NCI-H146 (cell line): ENCODE results near the gene AGMO.
"Not testable (repeated sequence)": the region's sequence is repeated elsewhere in the genome, so short reads cannot be mapped to it uniquely, and the experiment has no call there.

Source experiments
- DNase-seq: peaks from one replicate; lab custom pipeline; 2025; lab: John Stamatoyannopoulos, UW

AGMO gene

DNA sequence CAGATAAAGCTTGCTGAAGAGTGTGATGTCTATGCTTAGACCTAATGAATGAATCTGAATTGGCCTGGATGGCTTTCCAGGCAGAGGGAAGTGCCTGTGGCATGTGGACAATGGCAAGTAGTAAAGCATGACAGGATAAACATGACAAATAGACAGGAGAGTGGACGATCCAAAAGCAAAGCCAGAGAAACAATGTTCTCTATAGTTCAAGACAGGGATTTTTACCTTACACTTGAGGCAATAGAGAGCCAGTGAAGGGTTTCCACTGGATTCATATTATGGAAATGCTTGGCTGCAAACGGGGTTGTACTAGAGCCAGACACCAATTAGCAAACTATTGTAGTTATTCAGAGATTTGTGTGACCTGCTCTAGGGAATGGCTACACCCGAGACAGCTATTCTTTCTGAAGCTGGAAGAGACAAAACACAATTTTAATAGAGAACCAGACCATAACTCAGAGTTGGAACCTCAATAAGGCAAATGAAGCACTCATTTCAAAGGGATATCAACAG lies 2.3 kb downstream of the AGMO start:
- DNase-seq: peak; percentile 64

DNA sequence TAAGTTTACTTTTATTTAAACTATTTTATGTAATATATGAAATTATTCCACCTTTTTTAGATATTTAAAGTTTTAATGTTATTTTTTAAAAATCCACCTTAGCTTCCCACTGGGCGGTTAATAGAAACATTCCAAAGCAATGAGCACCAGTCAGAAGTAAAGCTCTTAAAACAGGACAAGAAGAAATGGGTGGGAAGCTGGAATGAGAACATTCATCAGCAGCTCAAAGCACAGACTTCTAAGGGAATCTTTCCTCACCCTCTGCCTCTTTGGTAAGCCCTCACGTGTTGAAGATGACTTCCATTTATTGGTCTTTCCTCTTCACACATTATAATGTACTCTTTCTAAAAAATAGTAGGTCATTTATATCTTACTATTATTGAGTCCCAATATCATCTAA lies 3.1 kb downstream of the AGMO start:
- peak; percentile 20 for DNase-seq

DNA sequence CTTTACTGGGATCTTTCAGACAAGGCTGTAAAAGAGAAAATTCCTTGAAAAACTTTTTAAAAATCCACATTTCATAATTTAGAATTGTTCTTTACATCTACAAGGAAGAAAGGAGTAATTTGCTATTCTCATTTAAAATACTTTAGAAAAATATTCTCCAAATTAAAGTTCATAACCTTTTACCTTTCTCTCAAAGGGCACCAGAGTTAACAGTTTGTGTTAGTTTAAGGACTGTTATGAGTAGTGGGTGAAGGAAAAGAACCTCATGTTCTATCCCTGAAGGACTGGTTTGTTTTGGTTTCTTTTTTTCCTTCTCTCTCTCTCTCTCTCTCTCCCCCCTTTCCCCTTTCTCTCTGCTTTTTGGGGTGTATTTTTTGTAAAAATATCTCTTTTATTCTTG lies 4.1 kb downstream of the AGMO start:
- DNase-seq: no peak

DNA sequence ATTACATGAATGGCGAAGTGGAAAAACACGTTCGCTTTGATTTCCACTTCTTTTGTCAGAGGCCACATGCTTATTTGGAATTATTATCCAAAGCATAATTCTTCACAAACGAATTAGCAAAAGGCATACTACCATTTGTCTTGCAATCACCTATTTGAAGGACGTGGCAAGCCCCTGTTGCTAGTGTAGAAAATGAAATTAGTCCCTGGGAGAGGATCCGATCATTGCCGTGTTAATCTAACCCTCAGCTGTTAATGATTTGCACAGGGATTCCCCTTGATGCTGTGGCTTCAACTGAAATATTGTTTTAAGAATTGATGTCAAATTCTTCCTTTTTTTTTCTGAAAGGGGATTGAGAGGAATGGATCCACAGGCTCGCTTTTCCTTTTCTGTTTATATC lies 4.6 kb downstream of the AGMO start:
- peak; percentile 68 for DNase-seq

DNA sequence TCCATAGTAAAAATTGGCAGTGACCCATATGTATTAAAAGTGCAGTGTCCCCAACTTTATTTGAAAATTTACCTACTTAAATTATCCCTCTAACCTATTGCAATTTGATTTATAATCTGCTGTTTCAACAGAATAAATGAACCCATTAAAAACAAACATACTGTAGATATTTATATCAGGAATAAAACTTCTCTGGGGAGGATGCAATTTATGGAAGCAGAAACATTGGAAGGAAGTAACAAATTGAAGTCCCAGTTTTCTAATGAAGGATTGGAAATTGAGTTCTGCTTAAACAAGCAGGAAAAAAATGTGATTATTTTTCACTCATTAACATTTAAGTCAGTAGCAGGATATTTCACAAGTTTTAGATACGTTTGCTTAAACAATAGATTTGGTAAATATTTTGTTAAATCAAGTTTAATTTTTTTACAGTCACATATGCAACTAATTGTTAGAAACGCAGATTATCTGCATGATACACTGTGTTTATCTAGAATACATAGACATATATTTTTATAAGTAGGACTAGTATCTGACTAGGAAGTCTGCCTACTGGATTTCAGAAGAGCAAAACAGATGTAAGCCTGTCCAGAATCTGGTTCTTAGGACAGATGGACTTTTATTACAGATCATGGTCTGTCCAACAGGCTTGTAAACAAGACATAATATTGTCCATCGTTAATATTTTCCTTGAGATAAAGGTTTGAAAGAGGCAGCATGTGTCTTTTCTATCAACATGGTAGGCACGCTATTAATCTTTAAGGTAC lies 5.3 kb downstream of the AGMO start:
- DNase-seq: peak; percentile 52

DNA sequence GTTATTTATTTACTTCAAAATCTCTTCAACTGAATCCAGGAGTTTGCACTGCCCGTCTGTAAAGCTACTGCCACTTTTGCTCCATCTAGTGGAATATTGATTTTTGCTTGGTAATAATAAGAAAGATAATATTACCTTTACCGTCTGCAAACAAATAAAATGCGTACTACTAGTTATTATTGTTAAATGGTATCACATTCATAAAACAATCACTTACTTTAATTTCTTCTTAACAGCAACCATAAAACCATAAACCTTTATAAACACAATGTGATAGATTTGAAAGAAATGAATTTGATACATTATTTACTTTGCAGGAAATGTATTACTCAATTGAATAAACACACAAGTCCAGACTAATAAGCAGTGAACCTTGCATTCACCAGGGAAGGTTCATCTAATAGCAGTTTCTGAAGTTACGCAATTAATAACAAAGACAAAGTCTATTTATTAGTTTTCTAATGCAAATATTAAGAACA lies 6.4 kb downstream of the AGMO start:
- DNase-seq: peak; percentile 80

DNA sequence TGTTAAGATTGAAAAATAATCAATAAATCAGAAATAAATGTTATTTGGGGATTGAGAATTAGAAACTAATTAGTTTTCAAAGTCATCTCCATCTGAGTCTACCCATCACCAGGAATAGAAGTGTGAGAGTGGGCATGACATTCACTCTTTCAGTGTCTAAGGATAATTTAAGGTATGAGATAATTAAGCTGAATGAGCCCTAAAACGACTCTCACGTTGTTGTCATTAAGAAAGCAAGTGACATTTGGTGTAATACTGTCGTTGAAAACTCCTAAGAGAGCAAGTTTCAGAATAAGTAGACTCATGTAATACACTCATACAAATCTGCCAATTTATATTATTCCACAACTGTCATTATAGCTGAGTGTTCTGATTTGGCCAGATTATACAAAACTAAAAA lies 7.1 kb downstream of the AGMO start:
- peak; percentile 21 for DNase-seq

DNA sequence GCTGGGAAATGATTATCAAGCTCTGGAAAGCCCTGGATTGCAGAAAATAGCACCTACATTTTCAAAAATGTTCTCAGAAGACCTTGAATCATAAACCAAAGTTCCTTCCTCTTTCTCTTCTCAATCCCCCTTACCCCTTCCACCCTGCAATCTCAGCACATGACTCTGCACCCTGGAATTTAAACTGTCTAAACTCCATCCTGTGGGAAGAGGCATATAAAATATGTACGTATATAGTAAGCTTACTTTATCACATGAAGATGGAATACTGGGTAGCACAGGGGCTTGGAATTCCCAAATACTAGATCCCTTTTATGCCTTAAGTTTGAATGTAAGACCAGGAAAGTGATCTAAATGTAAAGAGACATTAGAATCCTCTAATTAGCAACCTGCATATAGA lies 7.7 kb downstream of the AGMO start:
- DNase-seq: no peak

DNA sequence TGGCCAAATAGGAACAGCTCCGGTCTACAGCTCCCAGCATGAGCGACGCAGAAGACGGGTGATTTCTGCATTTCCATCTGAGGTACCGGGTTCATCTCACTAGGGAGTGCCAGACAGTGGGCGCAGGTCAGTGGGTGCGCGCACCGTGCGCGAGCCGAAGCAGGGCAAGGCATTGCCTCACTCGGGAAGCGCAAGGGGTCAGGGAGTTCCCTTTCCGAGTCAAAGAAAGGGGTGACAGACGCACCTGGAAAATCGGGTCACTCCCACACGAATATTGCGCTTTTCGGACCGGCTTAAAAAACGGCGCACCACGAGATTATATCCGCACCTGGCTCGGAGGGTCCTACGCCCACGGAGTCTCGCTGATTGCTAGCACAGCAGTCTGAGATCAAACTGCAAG lies 14.5 kb downstream of the AGMO start:
- not testable (repeated sequence) for DNase-seq

DNA sequence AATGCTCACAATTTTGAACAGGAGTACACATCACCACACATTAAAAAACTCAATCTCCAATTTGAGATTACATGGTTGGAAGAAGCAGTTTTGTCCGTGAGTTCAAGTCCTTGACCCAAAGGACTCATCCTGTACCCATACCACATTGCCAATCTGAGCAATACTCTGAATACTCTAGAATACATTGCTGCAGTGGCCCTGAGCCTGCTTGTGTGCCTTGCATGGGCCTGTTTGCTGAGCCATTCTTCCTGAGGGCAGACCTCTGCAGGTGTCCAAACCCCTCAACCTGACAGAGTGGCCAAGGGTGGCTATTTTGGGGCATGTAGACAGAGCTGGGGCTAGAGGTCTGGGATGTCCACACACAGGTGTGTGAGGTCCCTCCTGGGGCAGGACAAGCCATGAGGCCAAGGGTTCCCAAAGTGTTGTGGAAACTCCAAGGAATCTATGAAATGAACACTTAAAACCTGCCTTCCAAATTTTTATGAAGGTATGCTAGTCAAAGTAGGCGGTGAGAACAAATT lies 15.5 kb downstream of the AGMO start:
- DNase-seq: no peak

DNA sequence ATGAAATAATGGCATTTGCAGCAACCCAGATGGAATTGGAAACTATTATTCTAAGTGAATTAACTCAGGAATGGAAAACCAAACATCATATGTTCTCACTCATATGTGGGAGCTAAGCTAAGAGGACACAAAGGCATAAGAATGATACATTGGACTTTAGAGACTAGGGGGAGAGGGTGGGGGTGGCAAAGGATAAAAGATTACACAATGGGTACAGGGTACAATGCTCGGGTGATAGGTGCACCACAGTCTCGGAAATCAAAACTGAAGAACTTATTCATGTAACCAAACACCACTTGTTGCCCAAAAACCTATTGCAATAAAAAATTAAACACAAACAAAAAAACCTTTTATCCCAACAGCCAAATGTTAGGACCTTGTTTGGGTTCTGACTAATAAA lies 17.8 kb downstream of the AGMO start:
- no peak for DNase-seq

DNA sequence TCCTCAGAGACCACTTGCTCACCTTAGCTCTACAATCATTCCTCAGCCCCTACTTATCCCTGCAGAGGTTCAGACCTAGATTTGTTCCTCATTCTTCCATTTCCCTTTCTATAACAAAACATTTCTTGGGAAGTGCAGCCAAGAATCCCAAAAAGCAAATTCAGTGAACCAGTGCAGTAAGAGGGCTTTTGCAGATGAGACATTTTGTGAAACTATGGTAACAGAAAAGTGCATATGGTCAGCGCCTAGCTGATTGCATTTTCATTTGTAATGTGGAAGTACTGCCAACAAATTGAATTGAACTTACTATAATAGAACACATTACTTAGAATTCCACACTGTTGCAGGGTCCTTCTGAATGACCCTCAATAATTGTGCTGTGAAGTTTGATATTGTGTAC lies 18.6 kb downstream of the AGMO start:
- DNase-seq: no peak

DNA sequence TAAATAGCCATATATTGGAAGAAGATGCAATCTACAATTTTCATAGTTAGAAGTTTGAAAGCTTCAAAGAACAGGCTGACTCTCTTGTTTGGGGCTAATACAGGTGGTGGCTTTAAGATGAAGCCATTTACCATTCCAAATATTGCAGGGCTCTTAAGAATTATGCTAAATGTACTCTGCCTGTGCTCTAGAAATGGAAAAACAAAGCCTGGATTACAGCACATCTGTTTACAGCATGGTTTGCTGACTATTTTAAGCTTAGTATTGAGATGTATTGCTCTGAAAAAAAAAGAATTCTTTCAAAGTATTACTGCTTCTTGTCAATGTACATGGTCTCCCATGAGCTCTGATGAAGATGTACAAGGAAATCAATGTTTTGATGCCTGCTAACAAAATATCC lies 34.2 kb downstream of the AGMO start:
- no peak for DNase-seq

DNA sequence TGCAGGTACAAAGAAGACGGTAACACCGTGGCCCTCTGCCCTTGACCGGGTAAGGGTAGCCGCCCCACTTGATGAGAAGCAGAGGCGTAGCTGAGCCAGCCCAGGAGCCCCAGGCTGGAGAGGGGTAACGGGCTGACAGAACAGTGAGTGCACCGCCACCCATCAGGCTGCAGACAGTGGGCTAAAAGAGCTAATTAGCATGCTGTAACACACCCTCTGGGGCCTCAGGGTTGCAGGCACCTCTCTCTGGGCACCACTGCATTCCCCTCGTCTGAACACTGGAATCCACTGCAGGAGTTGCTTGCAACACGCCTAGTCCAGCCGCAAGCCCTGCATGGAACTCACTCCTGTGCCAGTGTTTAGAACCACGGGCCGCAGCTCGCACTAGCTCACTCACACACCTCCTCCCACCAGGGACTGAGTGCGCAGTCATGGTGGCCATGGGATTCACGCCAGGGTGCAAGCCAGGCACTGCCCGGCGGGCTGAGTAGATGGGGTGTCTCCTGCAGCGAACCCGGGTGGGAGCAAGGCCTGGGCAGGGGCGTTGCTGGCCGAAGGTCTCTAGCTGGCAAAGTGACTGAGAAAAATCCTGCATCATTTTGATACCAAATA lies 36.1 kb downstream of the AGMO start:
- no peak for DNase-seq

DNA sequence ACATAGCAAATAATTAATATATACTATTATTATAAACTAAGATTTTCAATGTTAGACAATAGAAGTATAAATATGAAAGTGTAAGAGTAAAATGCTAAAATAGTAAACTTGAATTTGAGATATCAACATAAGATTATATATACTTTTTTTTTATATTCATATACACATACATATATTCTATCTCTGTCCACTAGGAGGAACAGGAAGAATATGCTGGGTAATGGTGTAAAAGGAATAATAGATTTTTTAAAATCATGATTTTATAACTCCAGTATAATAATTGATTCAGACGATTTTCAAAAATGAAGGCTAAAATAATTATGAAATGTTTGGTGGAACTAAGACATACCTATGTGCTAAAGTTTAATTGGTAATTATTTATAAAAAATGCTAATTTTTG lies 37.7 kb downstream of the AGMO start:
- DNase-seq: no peak

DNA sequence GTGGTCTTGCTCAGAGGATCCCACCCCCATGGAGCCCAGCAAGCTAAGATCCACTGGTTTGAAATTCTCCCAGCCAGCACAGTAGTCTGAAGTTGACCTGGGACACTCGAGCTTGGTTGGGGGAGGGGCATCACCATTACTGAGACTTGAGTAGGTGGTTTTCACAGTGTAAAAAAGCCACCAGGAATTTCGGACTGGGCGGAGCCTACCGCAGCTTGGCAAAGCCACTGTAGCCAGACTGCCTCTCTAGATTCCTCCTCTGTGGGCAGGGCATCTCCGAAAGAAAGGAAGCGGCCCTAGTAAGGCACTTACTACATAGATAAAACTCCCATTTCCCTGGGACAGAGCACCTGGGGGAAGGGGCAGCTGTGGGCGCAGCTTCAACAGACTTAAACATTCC lies 44.0 kb downstream of the AGMO start:
- not testable (repeated sequence) for DNase-seq

DNA sequence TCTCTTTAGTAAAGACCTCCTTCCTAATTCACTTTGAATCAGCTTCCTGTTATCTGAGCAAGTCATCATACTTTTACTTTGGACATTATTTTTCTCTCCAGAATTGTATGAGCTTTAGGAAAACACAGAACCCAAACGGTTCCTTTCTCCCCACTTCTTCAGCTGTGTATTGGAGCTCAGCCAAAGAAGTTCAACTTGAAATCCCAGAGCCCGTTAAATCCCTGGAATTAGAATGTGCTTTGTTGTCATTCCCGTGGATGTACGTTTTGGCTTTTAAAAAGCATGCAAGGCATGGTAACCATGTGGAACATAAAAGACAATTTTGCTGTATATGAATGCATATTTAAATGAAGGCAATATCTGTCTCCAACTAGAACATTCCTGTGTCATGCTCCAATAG lies 46.6 kb downstream of the AGMO start:
- DNase-seq: no peak

DNA sequence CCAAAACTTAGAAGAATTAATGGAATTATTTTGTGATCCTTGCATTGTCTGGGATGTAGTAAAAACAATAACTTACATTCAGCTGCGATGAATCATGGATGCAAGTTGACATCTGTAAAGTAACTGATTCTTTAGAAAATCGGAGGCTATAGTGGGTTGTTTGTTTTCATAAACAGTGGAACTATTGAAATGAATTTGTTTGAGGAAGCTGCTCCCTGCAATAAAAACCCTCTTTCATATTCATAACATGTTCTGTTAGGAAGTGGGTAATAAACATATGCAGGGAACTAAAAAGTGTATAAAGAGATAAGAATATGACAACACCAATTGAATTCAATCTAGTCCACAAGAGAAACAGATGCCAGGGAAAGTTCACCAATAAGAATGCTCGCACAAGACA lies 53.6 kb downstream of the AGMO start:
- no peak for DNase-seq

DNA sequence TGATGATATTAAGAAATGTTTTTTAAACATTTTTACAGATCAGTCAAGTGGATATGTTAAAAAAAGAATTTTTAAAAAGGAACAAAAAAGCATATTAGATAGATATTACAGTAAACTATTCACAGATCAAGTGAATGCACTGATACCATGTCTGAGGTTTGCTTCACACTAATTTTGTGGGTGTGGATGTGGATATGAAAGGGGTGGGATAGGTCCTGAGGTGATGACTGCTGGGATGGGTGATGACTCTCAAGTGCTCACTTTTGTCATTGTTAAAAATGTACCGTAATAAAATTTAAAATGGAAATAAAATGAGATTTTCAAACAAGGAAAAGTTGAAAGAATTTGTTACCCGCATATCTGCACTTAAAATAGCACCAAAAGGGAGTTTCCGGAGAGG lies 54.1 kb downstream of the AGMO start:
- no peak for DNase-seq

DNA sequence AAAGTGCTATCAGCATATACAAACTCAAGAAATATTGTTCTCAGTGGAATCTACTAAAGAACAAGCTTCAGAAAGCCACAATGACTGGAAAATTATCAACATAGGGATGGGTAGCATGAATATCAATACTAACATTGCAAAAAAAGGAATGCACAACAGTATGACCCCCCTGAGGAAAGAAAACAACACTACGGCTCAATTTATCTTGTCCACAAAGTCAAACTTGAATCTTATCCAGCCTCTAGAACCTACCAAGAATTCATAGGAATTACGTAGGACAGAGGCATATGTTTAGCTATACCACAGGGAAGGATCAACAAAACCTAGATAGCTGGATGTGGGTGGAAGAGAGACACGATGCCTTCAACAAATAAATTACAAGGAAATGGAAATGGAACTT lies 54.6 kb downstream of the AGMO start:
- DNase-seq: no peak

DNA sequence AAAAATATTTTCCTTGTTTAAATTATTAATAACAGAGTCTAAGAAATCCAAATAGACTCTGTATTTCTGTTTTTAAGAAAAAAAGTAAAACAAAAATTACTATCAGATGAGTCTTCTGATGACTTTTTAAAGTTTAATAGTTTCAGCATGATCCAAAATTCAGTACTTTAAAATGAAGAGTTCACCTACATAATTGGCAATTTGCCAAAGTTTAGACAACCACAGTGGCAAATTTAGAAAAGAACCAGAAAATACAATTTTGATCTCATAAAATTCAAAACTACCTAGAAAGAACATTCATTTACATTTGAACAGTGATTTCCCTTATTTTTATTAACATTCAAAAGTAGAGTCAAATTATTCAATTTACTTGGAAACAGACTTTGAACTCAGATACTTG lies 56.1 kb downstream of the AGMO start:
- no peak for DNase-seq

DNA sequence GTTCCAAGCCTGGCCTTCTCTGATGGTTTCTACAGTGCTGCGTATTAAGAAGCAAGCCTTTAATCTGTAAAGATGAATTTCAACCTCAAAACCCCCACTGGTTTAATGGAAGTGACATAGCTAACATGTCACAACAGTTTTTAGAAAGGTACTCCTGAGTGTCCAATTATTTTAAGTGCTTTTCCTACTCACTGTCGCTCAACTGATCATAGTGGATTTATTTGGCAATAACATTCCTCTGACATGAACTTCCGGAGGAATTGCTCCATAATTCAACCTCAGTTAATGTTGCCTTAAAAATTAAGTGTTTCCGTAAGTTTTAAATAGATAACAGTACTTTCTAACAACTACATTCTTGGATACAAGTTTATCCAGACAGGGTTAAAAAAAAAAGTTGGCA lies 57.5 kb downstream of the AGMO start:
- no peak for DNase-seq

DNA sequence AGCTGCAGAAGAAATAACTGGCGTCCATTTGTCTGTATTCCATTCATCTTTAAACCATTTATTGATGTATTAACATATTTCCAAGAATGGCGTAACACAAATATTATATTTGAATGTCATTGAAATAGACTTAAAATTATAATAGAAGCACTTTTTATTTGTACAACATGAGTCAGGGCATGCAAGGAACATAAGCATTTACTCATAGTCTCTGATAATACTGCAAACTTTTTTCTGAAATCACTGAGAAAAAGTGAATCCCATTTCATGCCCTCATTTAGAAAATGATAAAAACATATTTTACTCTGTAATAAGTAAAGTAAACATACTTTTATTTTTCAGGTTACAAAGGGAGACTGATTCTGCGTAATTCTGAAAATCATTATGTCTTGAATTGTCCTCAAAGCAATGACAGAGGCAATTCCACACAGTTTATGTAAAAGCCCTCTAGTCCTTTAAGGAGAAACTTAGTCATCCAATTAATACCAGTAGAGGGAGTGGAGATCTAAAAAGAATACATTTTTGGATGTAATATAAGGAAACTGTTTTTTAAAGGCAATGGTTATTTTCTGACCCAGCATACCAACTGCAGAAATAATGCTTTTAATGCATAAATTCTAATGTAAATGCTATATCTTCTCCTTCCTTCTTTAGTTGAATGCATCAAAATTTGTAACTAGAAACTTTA lies 58.1 kb downstream of the AGMO start:
- no peak for DNase-seq
